Right lung (tissue), 5 donors: ENCODE results near the gene STK32B. TPM values are rescaled to one million over a fixed set of nuclear protein-coding genes. Genes with fewer than 3 reads are reported as not detected.

Experiments used
- DNase-seq, 2 donors: peaks; one replicate each; pipeline ENCODE4 v3.0.0-alpha.2; 2013
- polyA plus RNA-seq, 5 donors: library from polyadenylated mRNA; unstranded; fragments of 120-200 nt; gene quantifications; one replicate each; pipeline versions ENCODE4 v1.2.1 to v1.2.3, GENCODE V29; 2013; ENCODE audit warnings: inconsistent platforms in 1 of 5, low replicate concordance in 1 of 5; ENCODE audit not compliant: insufficient read length in 5 of 5, insufficient read depth in 1 of 5

Gene STK32B
- polyA plus RNA-seq, 5 donors, result 3.0 to 4.7 (median 3.8) TPM

DNA sequence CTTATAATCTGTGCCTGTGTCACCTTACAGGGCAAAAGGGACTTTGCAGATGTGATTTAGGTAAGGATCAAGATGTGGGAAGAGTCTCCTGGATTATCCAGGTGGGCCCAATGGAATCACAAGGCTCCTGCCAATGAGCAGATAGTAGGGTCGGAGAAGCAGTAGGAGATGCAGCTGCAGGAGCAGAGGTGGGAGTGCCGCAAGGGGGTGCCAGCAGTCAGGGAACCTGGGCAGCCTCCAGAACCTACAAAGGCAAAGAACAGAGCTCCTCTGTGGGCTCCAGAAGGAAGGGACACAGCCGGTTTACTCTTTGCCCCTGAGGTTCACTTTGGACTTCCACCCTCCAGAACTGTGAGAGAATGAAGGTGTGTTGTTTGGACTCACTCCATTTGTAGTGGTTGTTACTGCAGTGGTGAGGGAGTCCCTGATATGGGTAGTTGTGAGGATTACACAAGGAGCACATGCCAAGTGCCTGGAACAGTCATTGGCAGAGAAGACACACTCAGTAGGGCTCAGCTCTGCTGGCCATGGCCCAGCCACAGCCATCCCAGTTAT, 338.6 kb downstream of the STK32B start:
- DNase-seq, result no peak

- no peak for DNase-seq
These were observed 340.2 kb downstream of the STK32B start for GRCh38 chr4:5391492-5391891.

- DNase-seq, result no peak
These were observed 342.7 kb downstream of the STK32B start for GRCh38 chr4:5393911-5394513.

DNA sequence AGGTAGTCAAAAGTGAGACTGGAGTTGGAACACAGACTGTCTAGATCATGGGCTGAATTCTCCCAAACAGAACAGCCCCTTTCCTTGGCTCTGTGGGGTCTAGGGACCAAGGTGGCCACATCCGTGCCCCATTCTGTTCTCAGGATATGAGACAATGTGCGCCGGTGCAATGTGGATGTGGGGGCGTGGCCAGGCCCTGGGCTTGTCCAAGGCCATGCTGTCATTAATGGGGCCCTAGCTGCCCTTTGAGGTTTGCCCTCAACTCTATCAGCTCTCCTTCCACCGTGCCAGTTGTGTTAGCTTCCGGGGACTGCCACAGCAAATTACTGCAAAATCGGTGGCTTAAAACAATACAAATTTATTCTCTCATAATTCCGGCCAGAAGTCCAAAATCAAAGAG, 344.5 kb downstream of the STK32B start:
- DNase-seq, result no peak

DNA sequence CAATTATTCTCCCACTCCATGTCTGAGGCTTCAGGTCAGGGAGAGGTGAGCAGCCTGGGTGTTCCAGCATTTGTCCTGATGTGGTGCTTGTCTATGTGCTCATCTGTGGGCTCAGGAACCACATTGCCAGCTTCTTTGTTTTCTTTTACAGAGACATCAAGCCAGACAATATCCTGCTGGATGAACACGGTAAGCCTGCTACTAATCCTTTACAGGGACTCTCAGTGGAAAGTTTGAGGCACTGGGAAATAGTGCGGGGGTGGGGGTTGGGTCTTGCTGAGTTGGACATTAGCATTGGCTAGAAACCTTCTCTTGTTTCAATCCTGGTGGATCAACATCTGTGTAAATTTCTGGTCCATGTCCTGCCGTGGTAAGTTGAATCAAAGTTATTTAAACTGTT, 346.8 kb downstream of the STK32B start:
- DNase-seq, result no peak

- no peak for DNase-seq
These were observed 347.8 kb downstream of the STK32B start for GRCh38 chr4:5399124-5399523.

DNA sequence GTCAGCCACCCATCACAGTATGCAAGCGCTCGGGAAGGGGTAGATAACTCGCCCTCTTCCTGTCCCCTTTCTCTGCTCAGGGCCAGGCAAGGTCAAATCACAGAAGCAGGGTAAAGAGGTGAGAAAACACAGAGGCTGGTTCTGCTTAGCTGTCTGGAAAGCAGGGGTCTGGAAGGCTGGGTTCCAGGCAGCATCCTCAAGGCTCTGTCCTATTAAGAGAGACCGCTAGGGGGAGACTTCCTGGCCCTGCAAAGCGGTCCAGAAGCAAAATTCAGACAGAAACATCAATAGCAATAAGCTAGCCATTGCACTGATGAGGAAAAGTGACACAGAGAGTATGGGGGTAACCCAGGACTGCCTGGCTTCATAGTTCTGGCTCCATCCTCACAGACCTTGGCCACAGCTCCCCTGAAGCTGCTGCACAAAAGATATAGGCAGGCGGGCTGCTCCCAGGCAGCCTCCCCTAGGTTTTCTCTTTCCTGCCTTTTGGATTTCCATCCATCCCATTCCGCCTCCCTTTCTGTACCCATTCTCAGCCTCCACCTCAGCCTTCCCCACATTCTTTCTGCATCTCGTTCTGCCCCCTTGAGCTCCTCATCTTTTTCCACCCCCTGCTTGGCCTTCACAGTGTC, 348.6 kb downstream of the STK32B start:
- peak in 1 of 2 donors; percentile 26 for DNase-seq

DNA sequence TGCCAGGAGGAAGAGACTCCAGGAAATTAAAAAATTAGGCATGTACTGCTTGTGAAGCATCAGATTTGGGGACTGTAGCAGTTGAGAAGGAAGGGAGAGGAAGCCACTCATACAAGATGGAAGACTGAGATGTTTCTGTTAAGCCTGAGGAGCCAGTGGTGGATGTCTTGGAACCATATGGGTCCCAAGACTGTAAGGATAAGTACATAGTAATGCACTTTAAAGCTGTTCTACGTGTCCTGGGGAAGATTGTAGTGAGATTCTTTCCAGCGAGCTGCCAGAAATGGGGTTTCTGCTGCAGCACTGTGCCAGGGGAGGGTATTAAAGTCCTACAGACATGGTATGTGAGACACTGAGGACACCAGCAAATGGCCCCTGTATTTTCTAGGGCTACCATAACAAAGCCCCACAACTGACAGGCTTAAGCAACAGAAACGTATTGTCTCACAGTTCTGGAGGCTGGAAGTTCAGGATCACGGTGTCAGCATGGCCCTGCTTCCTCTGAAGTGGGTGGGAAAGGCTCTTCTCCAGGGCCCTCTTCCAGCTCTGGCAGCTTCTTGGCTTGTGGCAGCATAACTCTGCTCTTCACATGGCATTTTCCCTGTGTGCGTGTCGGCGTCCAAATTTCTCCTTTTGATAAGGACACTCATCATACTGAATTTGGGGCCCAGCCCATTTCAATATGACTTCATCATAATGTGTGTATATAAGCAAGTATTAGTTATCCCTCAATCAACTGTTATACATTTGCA, 352.6 kb downstream of the STK32B start:
- no peak for DNase-seq

DNA sequence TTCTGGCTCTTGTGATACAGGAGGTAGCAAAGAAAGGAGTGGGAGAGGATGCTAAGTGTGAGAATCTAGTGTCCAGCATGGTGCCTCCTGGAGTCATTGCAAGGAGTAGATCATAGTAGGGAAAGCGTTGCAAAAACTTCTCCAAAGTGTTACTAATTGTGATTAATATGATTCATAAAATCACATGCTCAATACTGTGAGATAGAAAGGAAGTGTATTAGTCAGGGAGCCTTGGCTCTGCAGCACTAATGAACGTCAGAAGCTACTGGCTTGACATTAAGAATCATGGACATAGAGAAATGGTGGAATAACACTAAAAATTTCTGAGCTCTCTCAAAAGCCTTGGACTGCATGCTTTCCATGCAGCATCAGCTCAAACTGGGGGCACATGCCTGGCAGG, 358.0 kb downstream of the STK32B start:
- DNase-seq, result no peak

- no peak for DNase-seq
These were observed 358.8 kb downstream of the STK32B start for GRCh38 chr4:5409972-5410618.

DNA sequence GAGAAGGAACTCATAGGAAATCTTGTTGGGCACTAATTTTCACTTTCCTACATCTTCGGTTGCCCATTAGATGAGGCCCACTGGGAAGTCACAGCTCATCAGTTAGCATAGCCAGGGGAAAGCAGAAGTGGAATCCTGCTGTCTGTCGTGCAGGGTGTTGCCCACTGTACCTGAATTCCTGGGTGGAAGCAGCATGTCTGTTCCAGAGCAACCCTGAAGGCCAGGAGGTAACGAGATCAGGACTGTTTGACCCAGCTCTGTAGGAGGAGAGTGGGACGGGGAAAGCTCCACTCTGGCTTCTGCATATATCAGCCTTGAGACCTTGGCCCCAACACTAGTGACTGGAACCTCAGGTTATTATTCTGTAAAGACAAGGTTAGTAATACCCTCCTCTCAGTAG, 361.0 kb downstream of the STK32B start:
- no peak for DNase-seq

- no peak for DNase-seq
These were observed 361.5 kb downstream of the STK32B start for GRCh38 chr4:5412751-5413150.

GRCh38 chr4:5416637-5417036, 365.4 kb downstream of the STK32B start:
- DNase-seq, result no peak

GRCh38 chr4:5420266-5420665, 369.0 kb downstream of the STK32B start:
- no peak for DNase-seq

DNA sequence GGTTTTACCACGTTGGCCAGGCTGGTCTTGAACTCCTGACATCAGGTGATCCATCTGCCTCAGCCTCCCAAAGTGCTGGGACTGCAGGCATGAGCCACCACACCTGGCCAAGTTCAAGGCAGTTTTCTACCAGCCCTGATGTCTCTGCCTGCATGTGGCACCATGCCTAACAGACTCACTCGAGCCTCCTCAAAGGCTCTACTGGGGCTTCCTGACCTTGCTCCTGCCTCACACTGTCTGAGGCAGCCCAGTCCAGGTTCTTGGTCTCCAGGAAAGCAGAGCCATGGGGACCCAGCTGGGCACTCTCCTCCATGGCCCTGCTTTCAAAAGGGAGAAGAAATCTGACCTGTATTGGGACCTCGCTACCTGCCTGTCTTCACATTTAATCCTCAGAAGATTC, 370.1 kb downstream of the STK32B start:
- DNase-seq, result no peak

DNA sequence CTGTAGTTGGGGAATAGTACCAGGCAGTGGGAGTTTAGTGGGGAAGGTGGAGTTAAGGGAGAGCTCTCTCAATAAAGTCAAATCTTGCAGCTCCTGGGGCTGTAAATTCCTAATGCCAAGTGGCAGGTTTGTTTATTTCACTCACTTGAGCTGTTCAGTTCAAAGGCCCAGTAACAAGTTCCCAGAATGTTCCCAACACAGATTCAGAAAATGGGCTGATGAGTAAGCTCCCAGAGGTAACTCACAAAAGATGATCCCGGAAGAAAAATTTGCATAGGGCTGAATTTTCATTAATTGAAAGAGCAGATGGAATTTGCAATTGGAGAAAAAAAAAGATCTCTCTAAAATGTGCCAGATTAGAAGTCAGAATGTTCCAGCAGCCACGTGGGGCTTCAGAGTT, 370.9 kb downstream of the STK32B start:
- DNase-seq, result no peak

- DNase-seq, result no peak
These were observed 372.4 kb downstream of the STK32B start for GRCh38 chr4:5423670-5424069.

DNA sequence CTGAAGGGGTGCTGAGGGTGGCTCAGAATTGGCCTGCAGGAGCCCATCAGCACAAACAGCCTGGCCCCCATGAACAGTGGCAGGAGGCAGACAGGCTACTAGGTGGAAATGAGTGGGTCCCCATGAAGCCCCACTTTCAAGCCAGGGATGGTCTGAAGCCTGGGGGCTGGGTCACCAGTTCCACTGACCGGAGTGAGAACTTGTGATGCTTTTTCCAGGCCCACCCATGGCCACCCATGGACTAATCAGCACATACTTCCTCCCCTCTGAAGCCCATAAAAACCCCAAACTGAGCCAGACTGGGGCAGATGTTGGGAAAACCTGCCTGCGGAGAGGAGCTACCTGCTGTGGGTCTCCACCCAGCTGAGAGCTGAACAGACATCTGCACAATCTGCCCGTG, 372.9 kb downstream of the STK32B start:
- no peak for DNase-seq

DNA sequence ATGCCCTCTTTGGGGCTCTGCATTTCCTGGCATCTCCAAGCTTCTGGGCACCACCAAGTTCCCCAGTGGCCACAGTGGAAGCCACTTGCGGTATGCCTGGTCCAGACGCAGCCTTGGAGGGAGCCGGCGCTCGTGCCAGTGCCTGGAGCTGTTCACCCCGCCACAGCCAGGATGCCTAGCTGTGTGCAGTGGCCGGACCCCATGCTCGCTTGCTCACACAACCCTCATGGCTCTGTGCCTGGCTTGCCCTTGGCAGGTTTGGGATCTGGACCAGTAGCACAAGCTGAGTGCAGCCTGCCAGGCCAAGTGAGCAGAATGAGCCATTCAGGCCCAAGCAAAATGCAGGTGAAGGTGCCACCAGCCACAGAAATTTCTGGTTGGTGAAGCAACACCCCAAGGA, 373.6 kb downstream of the STK32B start:
- no peak for DNase-seq

DNA sequence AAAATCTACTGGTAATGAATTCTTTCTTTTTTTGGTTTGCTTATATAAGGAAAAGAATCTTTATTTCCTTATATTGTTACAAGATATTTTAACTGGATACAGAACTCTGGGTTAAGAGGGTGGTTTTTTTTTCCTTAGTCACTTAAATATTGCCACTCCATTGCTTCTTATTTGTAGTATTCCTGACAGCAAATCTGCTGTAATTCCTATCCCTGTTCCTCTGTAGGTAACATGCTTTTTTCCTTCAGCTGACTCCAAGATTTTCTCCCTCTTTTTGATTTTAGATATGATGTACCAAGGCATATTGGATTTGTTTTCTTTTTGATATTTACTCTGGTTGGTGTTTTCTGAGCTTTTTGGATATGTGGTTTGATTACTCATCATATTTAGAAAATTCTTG, 378.5 kb downstream of the STK32B start:
- no peak for DNase-seq

DNA sequence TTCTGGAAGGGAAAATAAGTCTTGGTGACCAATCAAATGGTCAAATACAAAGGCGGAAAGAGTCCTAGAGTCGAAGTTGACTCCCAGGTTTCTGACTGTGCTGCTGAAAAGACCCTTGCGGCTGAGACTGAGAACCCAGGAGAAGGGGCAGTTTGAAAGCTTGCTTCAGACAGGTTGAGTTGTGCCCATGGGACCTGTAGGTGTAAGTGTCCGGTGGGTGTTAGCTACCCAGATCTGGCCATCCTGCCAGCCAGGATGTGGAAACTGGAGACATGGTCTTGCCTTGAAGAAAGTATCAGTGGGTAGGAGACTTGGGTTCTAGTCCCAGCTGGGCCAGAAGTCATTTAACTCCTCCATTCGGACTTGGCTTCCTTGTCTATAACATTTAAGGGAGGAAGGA, 381.9 kb downstream of the STK32B start:
- DNase-seq, result no peak

- DNase-seq, result no peak
These were observed 383.9 kb downstream of the STK32B start for GRCh38 chr4:5435201-5435600.

- no peak for DNase-seq
These were observed 384.5 kb downstream of the STK32B start for GRCh38 chr4:5435823-5436222.
